Stimulated activated CD4-positive, alpha-beta T cell treated with anti-CD3 and anti-CD28 coated beads, TNF-alpha, amount 100 ng/mL, for 1 hour (primary cell): Measurements from ENCODE around the gene DGCR8.

Experiments
- DNase-seq, 3 donors: peaks; one replicate each; pipeline ENCODE4 v3.0.0-alpha.2; 2020; ENCODE audit warnings: low read depth in 3 of 3, low spot score in 1 of 3

DGCR8 gene

GRCh38 chr22:20135806-20136602, 56.0 kb downstream of the DGCR8 start:
- DNase-seq, result no peak

- DNase-seq, result no peak
Observed at GRCh38 chr22:20136603-20136873, 56.5 kb downstream of the DGCR8 start.

GRCh38 chr22:20137113-20137512, 57.1 kb downstream of the DGCR8 start:
- no peak for DNase-seq

GRCh38 chr22:20137671-20138416, 57.8 kb downstream of the DGCR8 start:
- no peak for DNase-seq

- DNase-seq, result no peak
Observed at GRCh38 chr22:20138417-20138738, 58.3 kb downstream of the DGCR8 start.

- no peak for DNase-seq
Observed at GRCh38 chr22:20138868-20139267, 58.8 kb downstream of the DGCR8 start.

GRCh38 chr22:20139391-20140106, 59.5 kb downstream of the DGCR8 start:
- DNase-seq, result no peak

GRCh38 chr22:20140107-20140445, 60.0 kb downstream of the DGCR8 start:
- DNase-seq, result no peak

GRCh38 chr22:20140521-20140964, 60.5 kb downstream of the DGCR8 start:
- no peak for DNase-seq

- DNase-seq, result no peak
Observed at GRCh38 chr22:20141186-20142077, 61.4 kb downstream of the DGCR8 start.

GRCh38 chr22:20142711-20143621, 62.9 kb downstream of the DGCR8 start:
- DNase-seq, result no peak

- DNase-seq, result no peak
Observed at GRCh38 chr22:20143883-20144665, 64.0 kb downstream of the DGCR8 start.

- DNase-seq, result no peak
Observed at GRCh38 chr22:20145206-20145831, 65.3 kb downstream of the DGCR8 start.

GRCh38 chr22:20145832-20146223, 65.8 kb downstream of the DGCR8 start:
- no peak for DNase-seq

GRCh38 chr22:20146777-20147176, 66.7 kb downstream of the DGCR8 start:
- no peak for DNase-seq

- no peak for DNase-seq
Observed at GRCh38 chr22:20147237-20147988, 67.4 kb downstream of the DGCR8 start.

GRCh38 chr22:20148414-20148813, 68.4 kb downstream of the DGCR8 start:
- no peak for DNase-seq
